ENCODE data around the gene PBX3.
A peak's percentile ranks its signal among the peaks of the same experiment; 100 is the strongest.

The PBX3 gene

DNA sequence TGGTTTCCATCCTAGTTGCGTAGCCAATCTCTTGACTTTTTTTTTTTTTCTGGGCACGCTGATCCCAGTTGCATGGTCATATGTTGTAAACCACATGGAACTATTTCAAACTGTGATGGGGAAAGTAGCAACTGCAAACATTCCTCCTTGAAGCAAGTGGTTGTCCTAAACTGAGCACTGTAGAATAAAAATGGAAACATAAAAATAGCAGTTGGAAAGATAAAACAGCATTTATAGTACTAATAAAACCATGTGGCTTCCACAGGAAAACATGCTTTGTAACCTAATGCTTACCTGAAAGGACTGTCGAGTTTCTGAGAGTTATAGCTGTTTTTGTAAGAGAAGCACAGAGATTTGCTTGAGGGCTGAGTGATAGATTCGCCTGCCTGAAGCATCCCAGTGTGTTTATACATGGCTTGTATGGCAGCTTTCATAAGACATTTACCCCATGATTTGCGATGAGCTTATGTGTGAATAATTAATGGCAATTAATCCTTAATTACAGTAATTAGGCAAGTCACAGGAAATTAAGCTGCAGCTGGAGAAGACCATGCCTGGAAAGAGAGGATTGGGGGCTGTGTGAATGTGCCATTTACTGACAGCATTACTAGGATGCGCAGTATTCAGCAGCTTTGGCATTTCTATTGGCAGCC lies 136.5 kb downstream of the PBX3 start:
- no peak for DNase-seq

GRCh38 chr9:125884218-125884595 lies 137.0 kb downstream of the PBX3 start:
- DNase-seq, result no peak

DNA sequence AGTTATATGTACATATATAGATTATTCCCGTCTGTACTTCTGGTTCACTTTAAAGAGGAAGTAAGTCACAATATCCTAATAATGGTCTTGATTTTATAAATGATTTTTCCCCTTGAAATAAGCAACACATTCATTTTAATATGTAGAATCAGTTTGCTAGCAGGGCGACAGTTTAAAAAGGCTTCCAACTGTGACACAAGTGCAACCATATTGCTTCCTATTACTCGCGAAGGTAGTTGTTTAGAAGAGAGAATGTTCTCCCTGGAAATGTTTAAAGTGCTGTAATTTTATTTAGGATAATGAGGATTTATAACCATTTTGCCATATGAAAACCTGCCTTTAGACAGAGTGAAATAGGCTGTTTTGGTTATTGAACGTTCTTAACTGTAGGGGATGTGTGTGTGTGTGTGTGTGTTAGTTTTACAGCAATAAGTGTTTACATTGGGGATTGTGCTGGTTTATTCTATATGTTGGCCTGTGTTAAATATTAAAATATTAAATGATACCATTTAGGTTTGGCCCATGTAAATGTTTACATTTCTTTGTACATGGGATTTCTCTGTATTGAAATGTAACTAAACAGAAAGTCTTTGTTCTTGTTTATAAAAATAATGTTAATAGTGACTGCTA lies 138.3 kb downstream of the PBX3 start:
- no peak for DNase-seq

DNA sequence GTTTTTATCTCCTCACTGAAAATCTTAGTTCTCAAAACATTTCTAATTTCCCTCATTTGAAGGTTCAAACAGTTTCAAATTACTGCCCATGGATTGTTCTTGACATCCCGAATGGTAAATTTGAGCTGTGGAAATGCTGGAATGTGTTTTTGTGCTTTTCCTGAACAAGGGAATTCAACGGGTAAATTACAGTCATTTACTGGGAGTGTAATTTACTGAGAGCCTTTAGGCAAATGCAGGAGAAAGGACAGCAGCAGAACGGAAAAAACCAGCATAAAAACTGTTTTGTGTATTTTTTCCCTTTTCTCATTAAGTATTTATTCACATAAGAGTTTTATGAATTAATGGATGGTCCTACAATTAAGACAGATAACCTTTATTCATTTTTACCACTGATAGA lies 139.2 kb downstream of the PBX3 start:
- no peak for DNase-seq

- DNase-seq, result no peak
Observed at GRCh38 chr9:125887172-125887571, 140.0 kb downstream of the PBX3 start.

GRCh38 chr9:125888211-125888610 lies 141.0 kb downstream of the PBX3 start:
- DNase-seq, result no peak

- DNase-seq, result peak; percentile 35
Observed at GRCh38 chr9:125889112-125889475, 141.9 kb downstream of the PBX3 start.

GRCh38 chr9:125889476-125890419 lies 142.6 kb downstream of the PBX3 start:
- peak; percentile 46 for DNase-seq

- DNase-seq, result no peak
Observed at GRCh38 chr9:125890826-125891225, 143.7 kb downstream of the PBX3 start.

- no peak for DNase-seq
Observed at GRCh38 chr9:125893277-125893676, 146.1 kb downstream of the PBX3 start.

DNA sequence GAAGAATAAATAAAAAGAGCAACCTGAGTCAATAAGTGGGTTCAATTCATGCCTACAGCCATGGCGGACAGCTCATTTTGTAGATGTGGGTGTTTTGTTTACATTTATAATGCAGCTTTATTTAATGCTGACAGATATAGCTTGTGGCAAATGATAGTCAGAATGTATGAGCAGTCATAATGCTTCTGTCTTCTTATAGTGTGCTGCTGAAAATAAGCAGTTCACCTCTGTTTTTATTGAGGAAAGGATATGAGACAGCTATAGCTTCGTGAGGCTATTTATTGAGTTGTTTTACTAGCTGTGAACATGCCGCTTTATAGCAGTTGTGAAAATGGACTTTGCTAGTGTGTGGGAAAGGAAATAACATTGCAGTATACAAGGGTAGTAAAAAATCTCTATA lies 147.4 kb downstream of the PBX3 start:
- no peak for DNase-seq

GRCh38 chr9:125896404-125896803 lies 149.2 kb downstream of the PBX3 start:
- DNase-seq, result no peak

DNA sequence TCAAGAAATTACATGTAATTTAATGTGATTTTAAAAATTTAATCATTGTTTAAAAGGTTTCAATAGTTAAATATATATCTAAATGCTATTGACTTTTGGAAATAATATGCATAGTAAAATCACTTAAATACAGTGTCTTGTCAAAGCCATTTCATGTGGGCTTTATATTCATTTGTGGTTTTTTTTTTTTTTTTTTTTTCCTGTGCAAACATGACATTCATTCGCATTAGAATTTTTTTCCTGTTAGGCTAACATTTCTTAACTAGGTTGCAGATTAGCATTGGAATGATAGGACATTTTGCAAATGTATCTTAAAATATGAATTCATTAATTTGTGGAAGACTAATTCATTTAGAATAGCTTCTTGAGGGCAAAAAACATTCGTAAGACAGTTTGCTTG lies 149.8 kb downstream of the PBX3 start:
- no peak for DNase-seq

- no peak for DNase-seq
Observed at GRCh38 chr9:125897481-125897880, 150.3 kb downstream of the PBX3 start.

DNA sequence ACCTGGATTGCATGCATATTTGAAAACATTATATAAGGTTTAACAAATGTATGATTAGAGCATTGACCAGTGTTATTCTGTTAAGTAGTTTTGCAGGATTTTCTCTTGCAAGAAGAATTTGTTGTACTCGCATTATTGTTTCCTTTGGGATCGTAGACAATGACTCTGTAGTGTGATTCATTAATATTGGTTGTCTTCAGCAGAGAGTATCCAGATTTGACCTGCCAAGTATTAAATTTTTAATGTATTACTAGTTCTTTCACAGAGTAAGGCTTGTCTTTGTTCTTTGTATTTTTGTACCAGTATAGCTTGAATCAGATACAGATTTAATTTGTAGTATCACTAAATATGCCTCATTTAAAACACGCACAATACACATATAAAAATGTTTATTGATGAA lies 155.0 kb downstream of the PBX3 start:
- no peak for DNase-seq

DNA sequence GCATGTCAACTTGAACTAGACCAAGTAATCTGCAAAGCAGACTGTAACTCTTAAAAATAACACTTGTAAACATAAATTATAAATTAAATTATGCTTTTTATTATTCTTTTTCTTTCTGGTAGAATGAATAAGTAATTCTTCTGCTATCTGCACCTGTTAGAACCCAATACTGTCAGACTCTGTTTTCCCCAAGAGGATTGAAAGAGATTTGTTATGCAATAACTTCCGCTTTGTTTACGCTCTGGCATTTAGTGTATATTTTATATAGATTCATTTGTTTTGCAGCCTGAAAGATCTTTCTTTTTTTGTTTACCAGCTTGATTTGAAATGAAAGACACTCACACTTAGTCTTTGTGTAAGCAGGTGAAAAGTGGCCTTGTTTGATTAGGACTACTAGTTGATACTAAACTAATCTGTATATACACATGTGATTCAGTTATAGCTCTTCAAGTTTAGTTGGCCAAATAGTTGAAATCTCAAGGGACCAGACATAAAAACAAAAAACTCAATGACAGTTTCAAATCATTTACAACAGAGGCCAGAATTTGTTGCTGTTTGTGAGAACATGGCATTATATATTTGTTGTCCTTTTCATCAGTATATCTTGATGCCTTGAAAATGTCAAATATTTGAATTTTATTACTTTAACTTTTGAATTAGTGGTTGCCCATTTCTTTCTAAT lies 155.8 kb downstream of the PBX3 start:
- DNase-seq, result no peak

- no peak for DNase-seq
Observed at GRCh38 chr9:125904155-125904851, 157.1 kb downstream of the PBX3 start.

GRCh38 chr9:125906144-125906543 lies 159.0 kb downstream of the PBX3 start:
- DNase-seq, result no peak

GRCh38 chr9:125906893-125907292 lies 159.7 kb downstream of the PBX3 start:
- DNase-seq, result no peak

- DNase-seq, result no peak
Observed at GRCh38 chr9:125908136-125908535, 161.0 kb downstream of the PBX3 start.

DNA sequence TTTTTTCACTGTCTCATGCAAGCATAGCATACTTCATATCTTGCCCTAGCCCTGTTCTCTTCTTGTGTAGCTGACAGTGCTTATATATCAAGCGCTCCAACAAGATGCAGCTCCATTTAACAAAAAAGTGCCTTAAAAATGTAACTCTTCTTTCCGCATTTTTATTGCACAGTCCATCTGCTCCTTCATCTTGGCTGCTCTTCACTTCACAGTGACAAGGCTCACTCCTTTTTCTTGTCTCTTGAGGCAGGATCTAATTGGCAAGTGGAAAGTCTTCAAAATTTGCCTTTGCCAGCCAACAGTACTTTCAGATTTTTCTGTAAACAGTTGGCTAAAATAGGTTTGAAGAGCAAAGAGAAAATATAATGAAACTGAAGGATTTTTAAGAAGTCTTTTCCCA lies 161.8 kb downstream of the PBX3 start:
- DNase-seq, result no peak

GRCh38 chr9:125909459-125909858 lies 162.3 kb downstream of the PBX3 start:
- DNase-seq, result no peak

- no peak for DNase-seq
Observed at GRCh38 chr9:125910286-125910685, 163.1 kb downstream of the PBX3 start.

Data from stimulated activated CD4-positive, alpha-beta T cell treated with anti-CD3 and anti-CD28 coated beads, Interleukin-15, amount 100 ng/mL, for 24 hours (primary cell).